Caki2 (cell line): Measurements from ENCODE around the gene AGAP9. TPM values are rescaled to one million over a fixed set of nuclear protein-coding genes. Genes with fewer than 3 reads are reported as not detected.
"Not testable (repeated sequence)": the region's sequence is repeated elsewhere in the genome, so short reads cannot be mapped to it uniquely, and the experiment has no call there.

Experiments used
- DNase-seq: peaks from one replicate; pipeline ENCODE4 v3.0.0-alpha.2; 2015; ENCODE audit warnings: low read depth
- in situ Hi-C: cut with HindIII; loops from 2 replicates; pipeline ENCODE4 v1.10.0; 2016; ENCODE audit warnings: low sequenced_read_pairs, low pct_unique_long_range_greater_than_20kb, mixed read lengths
- total RNA-seq: library from RNA; depleted of rRNA; stranded (reverse); fragments of >200 nt; shearing (Covaris generic); gene quantifications from 2 replicates; pipeline ENCODE4 v1.2.3, GENCODE V29; 2014; ENCODE audit warnings: low replicate concordance

The AGAP9 gene
- total RNA-seq, 1 experiment from 2014 or later: 2.6 TPM

- in situ Hi-C loops, DNase-seq: not testable (repeated sequence)
Measured at GRCh38 chr10:47465216-47465917, 58.1 kb downstream of the AGAP9 start.

- DNase-seq, in situ Hi-C loops: not testable (repeated sequence)
Measured at GRCh38 chr10:47462577-47463358, 60.7 kb downstream of the AGAP9 start.

- in situ Hi-C loops: not testable (repeated sequence)
- DNase-seq: peak; percentile 69
Measured at GRCh38 chr10:47461261-47461687, 62.2 kb downstream of the AGAP9 start.

DNA sequence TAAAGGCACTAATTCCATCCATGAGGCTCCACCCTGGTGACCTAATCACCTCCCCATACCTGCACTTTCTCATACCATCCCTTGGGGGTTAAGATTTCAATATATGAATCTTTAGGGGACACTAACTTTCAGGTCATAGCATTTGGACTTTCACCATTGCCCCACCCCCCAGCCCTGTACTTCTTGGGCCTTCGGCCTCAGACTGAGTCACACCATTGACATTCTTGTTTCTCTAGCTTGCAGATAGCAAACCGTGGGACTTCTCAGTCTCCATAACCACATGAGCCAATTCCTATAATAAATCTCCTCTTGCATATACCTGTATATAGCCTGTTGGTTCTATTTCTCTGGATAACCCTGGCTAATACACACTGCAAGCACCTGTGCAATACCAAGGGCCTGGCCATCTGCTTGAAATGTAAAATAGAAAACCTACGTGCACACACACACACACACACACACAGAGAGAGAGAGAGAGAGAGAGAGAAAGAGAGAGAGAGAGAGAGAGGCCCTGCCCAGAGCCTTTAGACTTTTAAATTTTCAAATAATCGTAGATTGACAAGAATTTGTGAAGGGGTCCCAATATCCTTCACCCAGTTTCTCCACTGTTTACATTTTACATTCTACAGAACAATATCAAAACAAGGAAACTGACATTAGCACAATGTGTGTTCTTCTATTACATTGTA lies 64.8 kb downstream of the AGAP9 start:
- in situ Hi-C loops: no loop called here

GRCh38 chr10:47457826-47458225 lies 65.6 kb downstream of the AGAP9 start:
- DNase-seq: no peak
- in situ Hi-C loops: no loop called here

More for the DNA sequence above, 64.8 kb downstream of the AGAP9 start:
- DNase-seq: no peak

DNA sequence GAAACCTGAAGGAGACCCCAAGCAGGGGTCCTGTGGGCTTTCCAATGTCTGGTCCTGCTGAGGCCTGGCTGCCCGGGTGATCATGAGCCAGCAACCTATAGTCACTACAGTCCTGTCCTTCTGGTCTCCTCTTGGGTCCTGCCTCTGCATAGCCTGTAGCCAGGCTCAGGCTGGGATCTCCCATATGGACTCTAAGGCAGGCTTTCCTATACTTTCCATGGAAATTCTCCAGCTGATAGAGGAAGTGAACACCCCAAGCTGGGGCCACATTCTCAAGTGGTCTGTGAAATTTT lies 66.0 kb downstream of the AGAP9 start:
- in situ Hi-C loops: no loop called here
- no peak for DNase-seq

GRCh38 chr10:47456794-47457527 lies 66.5 kb downstream of the AGAP9 start:
- DNase-seq: no peak
- in situ Hi-C loops: no loop called here

DNA sequence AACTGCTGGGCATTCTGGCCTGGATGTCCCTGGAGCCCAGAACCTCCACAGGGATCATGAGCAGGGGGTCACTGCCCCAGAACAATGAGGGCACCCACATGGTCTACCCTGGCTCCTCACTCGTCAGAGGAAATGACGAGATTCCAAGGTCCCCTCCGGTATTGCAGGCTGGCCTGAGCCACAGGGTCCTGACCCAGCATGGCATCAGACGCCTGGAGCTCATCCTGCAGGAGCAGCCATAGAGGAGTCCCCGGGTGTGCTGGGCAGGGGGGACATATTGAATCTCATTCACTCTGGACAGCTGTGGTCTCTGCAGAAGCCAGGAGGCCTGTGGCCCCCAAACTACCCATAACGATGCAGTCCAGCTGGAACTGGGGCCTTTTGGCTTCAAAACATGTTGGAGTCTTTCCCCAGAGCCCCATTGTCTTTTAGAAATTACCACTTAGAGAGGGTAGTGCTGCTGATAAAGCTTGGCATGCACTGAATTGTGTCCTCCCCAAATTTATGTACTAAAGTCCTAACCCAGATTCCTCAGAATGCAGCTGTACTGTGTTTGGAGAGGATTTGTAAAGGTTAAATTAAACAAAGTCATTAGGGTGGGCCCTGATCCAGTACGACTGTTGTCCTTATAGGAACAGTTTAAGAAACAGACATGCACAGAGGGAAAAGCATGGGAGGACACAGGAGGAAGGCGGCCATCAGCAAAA lies 67.2 kb downstream of the AGAP9 start:
- in situ Hi-C loops: no loop called here
- DNase-seq: no peak

- DNase-seq, in situ Hi-C loops: not testable (repeated sequence)
Measured at GRCh38 chr10:47455350-47456078, 67.9 kb downstream of the AGAP9 start.

GRCh38 chr10:47454780-47455058 lies 68.7 kb downstream of the AGAP9 start:
- in situ Hi-C loops: no loop called here
- DNase-seq: no peak

- in situ Hi-C loops: no loop called here
- DNase-seq: no peak
Measured at GRCh38 chr10:47454008-47454779, 69.2 kb downstream of the AGAP9 start.

DNA sequence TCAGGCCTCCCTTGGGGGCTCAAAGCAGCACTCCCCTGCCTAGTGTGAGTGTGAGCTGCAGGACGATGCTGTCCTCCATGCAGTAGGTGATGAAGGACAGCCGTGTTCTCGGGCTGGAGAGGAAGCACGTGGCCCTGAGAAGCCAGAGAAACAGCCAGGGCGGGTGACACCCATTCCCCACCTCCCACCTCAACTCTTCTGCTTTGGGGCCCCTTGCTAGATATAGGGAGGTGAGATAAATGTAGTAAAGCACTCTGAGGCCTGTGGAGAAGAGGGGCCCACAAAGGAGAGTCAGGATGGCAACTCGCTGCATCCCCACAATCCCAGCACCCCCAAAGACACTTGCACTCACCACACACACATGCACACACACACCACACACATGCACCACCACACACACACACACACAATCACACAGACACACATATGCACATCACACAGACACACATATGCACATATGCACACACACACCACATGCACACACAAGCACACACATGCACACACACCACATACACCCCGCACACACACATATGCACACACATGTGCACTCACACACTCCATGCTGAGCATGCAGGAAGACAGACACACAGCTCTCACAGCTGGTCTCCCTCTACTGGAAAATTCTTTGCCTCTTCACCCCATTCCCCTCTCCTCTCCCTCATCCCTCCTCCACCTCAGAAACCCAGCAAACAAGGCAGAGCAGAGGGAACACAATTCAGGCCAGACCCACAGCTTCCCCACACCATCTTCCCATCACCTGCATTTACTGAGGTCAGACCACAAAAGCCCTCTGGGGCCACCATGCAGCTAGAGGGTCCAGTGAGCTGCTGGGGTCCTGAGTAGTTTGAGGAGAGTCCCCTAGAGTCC lies 70.1 kb downstream of the AGAP9 start:
- in situ Hi-C loops: no loop called here
- DNase-seq: no peak

GRCh38 chr10:47452495-47453140 lies 70.8 kb downstream of the AGAP9 start:
- DNase-seq: no peak
- in situ Hi-C loops: no loop called here

DNA sequence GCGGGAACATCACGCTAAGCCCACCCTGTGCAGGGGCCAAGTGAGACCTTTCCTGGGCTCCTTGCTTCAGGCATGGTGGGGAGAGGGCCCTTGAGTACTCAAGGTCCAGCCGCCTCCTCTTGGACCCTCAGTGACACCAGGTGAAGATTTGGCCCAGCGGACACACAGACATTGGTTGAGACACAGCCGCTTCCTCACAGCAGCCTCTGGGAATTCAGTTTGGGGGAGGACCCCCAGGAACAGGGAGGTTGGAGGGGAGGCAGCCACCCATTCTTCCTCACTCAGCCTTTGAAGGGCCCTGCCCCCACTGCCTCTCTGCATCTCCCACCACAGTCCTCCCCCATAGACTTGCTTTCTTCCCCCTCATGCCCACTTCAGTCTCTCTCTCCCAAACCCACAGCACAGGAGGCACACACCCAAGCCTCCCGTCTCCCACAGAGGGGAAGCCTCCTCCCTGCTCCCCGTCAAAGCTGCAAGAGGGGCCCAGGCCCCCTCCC lies 71.4 kb downstream of the AGAP9 start:
- in situ Hi-C loops: no loop called here
- DNase-seq: no peak
